Kidney epithelial cell (primary cell): ENCODE results near the gene PRADC1. TPM values are rescaled to one million over a fixed set of nuclear protein-coding genes. Genes with fewer than 3 reads are reported as not detected.

Source experiments
- DNase-seq: peaks from one replicate; pipeline ENCODE4 v3.0.0-alpha.2; 2010; ENCODE audit warnings: low read depth
- H3K27me3 ChIP-seq: 2 replicates; pipeline ENCODE4 v1.6.0; 2011; ENCODE audit warnings: low read length; ENCODE audit not compliant: control insufficient read depth, insufficient read depth
- H3K36me3 ChIP-seq: 2 replicates; pipeline ENCODE4 v1.5.1; 2011; ENCODE audit warnings: low read length; ENCODE audit not compliant: control insufficient read depth, insufficient read depth
- H3K4me3 ChIP-seq: 2 replicates; pipeline ENCODE4 v1.5.1; 2011; ENCODE audit warnings: low read depth, mild to moderate bottlenecking, control low read depth, low read length
- total RNA-seq: library from RNA; depleted of rRNA; stranded (reverse); fragments of >200 nt; gene quantifications from 2 replicates; pipeline ENCODE4 v1.2.3, GENCODE V29; 2015
- TF ChIP-seq, protein P1 (sequence below): IDR thresholded peaks from 2 replicates; pipeline ENCODE4 v1.5.1; 2011; ENCODE audit warnings: mild to moderate bottlenecking, moderate library complexity, low read length, control low read depth, inconsistent platforms; ENCODE audit not compliant: insufficient read depth, poor library complexity, severe bottlenecking

The PRADC1 gene
- total RNA-seq, 1 donor from 2014 or later = 6.6 TPM

DNA sequence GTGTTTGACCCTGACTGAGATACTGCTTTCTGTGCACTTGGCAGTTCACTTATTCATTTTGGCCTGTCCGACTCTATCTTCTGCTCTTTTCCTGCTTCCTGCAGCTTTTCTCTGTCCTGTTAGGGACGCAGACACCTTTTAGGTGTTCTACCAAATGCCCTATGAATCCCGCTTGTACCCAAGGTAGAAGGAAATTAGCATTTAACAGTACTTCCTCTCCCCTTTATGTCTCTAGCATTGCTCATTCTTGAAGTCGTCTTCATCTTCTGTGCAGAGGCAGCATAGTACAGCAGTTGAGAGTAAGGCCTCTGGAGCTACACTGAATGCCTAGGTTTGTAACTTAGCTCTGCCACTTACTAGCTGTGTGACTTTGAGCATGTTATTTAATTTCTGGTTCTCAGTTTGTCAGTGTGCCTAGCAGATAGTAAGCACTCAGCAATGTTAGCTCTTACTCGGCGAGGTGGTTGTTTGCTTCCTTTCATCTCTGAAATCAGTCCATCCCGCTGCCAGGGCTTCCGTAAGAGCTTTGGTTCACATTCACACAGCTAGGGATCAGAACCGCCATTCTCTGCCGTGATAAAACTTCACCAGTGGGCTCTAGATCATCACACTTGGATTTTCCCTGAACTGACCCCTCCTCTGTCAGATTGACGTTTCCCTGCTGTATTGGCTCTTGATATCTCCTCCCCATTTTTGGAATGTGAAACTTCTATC, 2.4 kb upstream of the PRADC1 start:
- Histone ChIP-seq H3K27me3 (no peaks in the 10 kb centered on the region), H3K36me3 (no peaks in the 10 kb centered on the region), H3K4me3 (peak overlapping the region; percentile 94)
- no peak for DNase-seq
- TF ChIP-seq, protein P1, sequence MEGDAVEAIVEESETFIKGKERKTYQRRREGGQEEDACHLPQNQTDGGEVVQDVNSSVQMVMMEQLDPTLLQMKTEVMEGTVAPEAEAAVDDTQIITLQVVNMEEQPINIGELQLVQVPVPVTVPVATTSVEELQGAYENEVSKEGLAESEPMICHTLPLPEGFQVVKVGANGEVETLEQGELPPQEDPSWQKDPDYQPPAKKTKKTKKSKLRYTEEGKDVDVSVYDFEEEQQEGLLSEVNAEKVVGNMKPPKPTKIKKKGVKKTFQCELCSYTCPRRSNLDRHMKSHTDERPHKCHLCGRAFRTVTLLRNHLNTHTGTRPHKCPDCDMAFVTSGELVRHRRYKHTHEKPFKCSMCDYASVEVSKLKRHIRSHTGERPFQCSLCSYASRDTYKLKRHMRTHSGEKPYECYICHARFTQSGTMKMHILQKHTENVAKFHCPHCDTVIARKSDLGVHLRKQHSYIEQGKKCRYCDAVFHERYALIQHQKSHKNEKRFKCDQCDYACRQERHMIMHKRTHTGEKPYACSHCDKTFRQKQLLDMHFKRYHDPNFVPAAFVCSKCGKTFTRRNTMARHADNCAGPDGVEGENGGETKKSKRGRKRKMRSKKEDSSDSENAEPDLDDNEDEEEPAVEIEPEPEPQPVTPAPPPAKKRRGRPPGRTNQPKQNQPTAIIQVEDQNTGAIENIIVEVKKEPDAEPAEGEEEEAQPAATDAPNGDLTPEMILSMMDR = no peak

DNA sequence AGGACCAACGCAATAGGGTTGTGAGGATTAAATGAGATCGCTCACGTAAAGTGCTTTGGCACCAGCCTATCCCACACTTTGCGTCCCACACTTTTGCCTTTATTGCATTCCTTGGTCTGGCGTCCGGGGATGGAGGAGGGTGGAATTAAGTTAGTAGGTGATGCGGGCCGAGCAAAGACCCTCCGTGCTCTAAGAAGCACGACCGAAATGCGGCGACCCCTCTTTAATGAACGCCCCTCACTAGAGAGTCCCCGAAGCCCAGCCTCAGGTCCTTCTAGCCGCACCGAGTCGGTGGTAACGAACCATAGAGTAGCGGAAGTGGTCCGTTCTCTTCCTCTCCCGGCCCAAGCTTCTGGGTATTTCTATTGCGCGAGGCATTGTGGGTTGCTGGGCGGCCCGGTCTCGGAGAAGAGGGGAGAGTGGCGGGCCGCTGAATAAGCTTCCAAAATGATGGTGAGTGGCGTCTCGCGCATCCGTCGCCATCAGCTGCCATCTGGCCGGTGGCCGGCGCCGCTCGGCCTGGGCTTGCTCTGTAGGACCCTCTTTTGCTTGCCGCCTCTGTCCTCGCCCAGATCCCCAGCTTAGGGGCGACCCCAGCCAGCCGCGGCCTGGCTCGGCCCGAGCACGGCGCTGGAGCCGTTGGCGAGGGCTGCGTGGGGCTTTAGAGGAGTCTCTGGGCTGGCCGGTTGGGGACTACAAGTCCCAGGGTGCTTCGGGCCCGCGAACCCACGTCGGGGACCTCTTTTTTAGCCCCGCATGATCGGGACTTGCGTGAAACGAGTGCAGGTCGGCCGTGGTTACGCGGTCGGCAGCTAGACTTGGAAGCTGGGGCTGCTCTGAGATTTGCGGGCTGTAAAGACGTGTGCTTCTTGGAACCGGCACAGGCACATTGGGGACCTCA, 1.1 kb upstream of the PRADC1 start, which contains the start of gene CCT7:
CCT7 (plus strand) TSS at position 377 of the 901 bp plus-strand sequence; CDS start at position 448, 71 bp downstream.
- peak; percentile 63 for DNase-seq
- H3K27me3 ChIP-seq = no peaks in the 10 kb centered on the region
- TF ChIP-seq, protein P1 = no peak
- H3K4me3 ChIP-seq = peak within 1 kb of the TSS; percentile 94
- no peaks in the 10 kb centered on the region for H3K36me3 ChIP-seq

DNA sequence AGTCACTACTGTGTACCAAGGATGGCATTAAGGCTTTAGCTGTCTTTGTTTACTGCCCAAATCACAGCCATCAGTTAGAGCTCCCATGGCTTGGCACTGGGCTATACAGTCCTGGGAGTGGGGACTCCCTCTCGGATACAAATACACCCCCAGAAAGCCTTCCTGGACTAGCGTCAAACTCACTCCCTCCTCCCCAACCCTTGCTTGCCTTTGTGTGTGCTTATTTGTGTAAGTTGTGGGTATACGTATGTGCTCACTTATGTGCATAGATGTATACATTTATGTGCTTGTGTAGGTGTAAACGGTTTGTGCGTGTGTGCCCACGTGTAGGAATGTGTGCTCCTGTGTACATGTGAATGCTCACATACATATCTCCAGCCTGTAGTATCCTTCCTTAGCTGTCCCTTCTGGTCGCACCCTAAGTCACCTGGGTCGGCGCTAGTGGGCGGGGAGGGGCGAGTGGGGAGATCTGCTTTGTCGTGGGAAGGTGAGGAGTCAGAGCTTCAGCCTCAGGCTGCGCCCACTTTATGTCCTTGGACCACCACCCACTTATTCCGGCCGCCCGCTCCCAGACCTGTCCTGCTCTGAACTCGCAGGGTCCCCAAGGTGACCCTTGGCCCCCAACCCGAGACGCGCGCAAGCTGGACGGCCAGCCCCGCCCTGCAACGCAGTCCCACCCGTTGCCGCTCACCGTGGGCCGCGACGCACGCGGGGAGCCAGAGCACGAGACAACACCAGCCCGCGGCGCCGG, 461 bp downstream of the PRADC1 start:
- Histone ChIP-seq H3K4me3 (peak overlapping the region; percentile 72), H3K36me3 (no peaks in the 10 kb centered on the region), H3K27me3 (no peaks in the 10 kb centered on the region)
- TF ChIP-seq, protein P1 = no peak
- no peak for DNase-seq

DNA sequence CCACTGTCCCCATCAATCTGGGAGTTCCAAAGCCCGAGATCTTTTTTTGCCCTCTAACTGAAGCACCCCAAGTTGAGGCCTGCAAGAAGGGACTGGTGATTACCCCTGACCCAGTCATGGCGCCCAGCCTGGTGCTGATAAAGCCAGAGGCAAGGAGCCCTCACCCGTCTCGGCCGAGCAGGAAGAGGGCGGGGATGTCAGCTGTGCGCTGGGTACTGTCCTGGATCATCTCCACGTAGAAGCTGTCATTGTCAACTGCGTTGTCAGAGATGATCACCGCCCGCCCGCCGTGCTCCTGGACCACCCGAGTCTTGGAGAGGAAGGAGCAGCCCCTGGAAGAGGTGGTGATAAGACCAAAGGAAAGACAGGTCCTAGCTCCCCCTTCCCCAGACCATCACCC, 4.4 kb downstream of the PRADC1 start:
- TF ChIP-seq, protein P1 = no peak
- Histone ChIP-seq H3K4me3 (no peak overlapping the region), H3K27me3 (no peaks in the 10 kb centered on the region), H3K36me3 (peaks cover 1% of the 10 kb centered on the region)
- no peak for DNase-seq

DNA sequence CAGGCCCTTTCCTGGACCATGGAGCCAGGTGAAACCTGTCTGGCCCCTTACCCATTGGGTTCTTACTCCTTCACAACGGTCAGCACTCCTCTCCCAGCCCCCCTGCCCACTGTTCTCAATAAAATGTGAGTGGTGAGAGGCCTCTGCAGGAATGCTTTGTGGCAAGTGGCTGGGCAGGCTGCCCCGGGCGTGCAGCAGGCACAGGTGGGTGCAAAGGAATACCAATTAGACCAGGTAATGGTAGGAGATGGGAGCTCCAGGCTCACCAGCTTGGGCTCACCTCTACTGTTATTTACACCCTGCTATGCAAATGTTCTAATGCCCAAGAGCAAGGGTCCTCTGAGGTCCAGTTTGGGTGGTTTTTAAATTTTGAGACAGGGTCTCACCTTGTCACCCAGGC, 6.0 kb downstream of the PRADC1 start:
- no peak for DNase-seq
- Histone ChIP-seq H3K36me3 (peaks cover 1% of the 10 kb centered on the region), H3K4me3 (no peak overlapping the region), H3K27me3 (no peaks in the 10 kb centered on the region)
- TF ChIP-seq, protein P1 = no peak
